Ishikawa (cell line): Measurements from ENCODE around the gene NANOS3.

Experiments
- CEBPB ChIP-seq: IDR thresholded peaks from 2 replicates; pipeline ENCODE4 v1.6.1; 2012
- CREB1 ChIP-seq: IDR thresholded peaks from 2 replicates; pipeline ENCODE4 v1.6.1; 2012; ENCODE audit warnings: low read depth
- EGR1 ChIP-seq: IDR thresholded peaks from 2 replicates; pipeline ENCODE4 v1.6.1; 2012
- EP300 ChIP-seq: IDR thresholded peaks from 2 replicates; pipeline ENCODE4 v1.6.1; 2012; ENCODE audit warnings: borderline replicate concordance
- FOXM1 ChIP-seq: IDR thresholded peaks from 2 replicates; pipeline ENCODE4 v1.6.1; 2012; ENCODE audit warnings: low read depth, borderline replicate concordance
- MAX ChIP-seq: IDR thresholded peaks from 2 replicates; pipeline ENCODE4 v1.6.1; 2012
- NFIC ChIP-seq: IDR thresholded peaks from 2 replicates; pipeline ENCODE4 v1.6.1; 2012
- RAD21 ChIP-seq: IDR thresholded peaks from 2 replicates; pipeline ENCODE4 v1.6.1; 2012; ENCODE audit warnings: low read depth
- TAF1 ChIP-seq: IDR thresholded peaks from 2 replicates; pipeline ENCODE4 v1.6.1; 2012; ENCODE audit warnings: low read depth, mild to moderate bottlenecking
- TCF12 ChIP-seq: IDR thresholded peaks from 2 replicates; pipeline ENCODE4 v1.6.1; 2012; ENCODE audit warnings: low read depth
- TEAD4 ChIP-seq: IDR thresholded peaks from 2 replicates; pipeline ENCODE4 v1.6.1; 2012
- USF1 ChIP-seq: IDR thresholded peaks from 2 replicates; pipeline ENCODE4 v1.6.1; 2012
- YY1 ChIP-seq: IDR thresholded peaks from 2 replicates; pipeline ENCODE4 v1.6.1; 2012; ENCODE audit warnings: low read depth
- ZBTB7A ChIP-seq: IDR thresholded peaks from 2 replicates; pipeline ENCODE4 v1.6.1; 2012; ENCODE audit warnings: low read depth
- TF ChIP-seq, protein P1 (sequence below): IDR thresholded peaks from 2 replicates; pipeline ENCODE4 v1.6.1; 2012; ENCODE audit warnings: low read depth, mild to moderate bottlenecking

The NANOS3 gene

GRCh38 chr19:13892870-13893269 lies 15.9 kb downstream of the NANOS3 start:
- TF ChIP-seq TAF1 (no peak), MAX (no peak), TCF12 (no peak), USF1 (no peak), CEBPB (no peak), RAD21 (no peak)
- TF ChIP-seq, protein P1, sequence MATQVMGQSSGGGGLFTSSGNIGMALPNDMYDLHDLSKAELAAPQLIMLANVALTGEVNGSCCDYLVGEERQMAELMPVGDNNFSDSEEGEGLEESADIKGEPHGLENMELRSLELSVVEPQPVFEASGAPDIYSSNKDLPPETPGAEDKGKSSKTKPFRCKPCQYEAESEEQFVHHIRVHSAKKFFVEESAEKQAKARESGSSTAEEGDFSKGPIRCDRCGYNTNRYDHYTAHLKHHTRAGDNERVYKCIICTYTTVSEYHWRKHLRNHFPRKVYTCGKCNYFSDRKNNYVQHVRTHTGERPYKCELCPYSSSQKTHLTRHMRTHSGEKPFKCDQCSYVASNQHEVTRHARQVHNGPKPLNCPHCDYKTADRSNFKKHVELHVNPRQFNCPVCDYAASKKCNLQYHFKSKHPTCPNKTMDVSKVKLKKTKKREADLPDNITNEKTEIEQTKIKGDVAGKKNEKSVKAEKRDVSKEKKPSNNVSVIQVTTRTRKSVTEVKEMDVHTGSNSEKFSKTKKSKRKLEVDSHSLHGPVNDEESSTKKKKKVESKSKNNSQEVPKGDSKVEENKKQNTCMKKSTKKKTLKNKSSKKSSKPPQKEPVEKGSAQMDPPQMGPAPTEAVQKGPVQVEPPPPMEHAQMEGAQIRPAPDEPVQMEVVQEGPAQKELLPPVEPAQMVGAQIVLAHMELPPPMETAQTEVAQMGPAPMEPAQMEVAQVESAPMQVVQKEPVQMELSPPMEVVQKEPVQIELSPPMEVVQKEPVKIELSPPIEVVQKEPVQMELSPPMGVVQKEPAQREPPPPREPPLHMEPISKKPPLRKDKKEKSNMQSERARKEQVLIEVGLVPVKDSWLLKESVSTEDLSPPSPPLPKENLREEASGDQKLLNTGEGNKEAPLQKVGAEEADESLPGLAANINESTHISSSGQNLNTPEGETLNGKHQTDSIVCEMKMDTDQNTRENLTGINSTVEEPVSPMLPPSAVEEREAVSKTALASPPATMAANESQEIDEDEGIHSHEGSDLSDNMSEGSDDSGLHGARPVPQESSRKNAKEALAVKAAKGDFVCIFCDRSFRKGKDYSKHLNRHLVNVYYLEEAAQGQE, result no peak

DNA sequence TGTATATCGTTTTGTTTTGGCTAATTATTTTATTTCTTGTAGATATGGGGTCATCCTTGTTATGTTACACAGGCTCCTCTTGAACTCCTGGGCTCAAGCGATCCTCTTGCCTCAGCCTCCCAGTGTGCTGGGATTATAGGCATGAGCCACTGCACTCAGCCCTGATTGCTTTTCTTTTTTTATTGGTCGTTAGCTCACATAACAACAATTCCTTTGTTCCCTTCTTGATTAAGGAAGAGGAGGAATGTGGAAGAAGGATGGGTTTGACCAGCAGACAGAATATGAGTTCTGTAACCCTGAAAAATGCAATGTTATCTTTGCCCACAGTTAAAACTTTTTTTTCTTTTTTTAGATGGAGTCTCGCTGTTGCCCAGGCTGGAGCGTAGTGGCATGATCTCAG lies 17.6 kb downstream of the NANOS3 start:
- TF ChIP-seq TEAD4 (no peak), NFIC (no peak), FOXM1 (no peak), CREB1 (no peak), TCF12 (no peak), EGR1 (no peak), YY1 (no peak), USF1 (no peak), EP300 (no peak), RAD21 (no peak), MAX (no peak), TAF1 (no peak), ZBTB7A (no peak)
- TF ChIP-seq, protein P1, result no peak

- TF ChIP-seq TEAD4 (no peak), TCF12 (no peak), USF1 (no peak)
These were observed 19.3 kb downstream of the NANOS3 start for GRCh38 chr19:13896227-13896626.

GRCh38 chr19:13899393-13899792 lies 22.5 kb downstream of the NANOS3 start:
- no peak for TF ChIP-seq EP300
- no peak for TF ChIP-seq USF1
- TF ChIP-seq TAF1, result no peak
- no peak for TF ChIP-seq MAX
- TF ChIP-seq RAD21, result no peak
- no peak for TF ChIP-seq NFIC
- TF ChIP-seq EGR1, result no peak
- TF ChIP-seq TEAD4, result no peak

DNA sequence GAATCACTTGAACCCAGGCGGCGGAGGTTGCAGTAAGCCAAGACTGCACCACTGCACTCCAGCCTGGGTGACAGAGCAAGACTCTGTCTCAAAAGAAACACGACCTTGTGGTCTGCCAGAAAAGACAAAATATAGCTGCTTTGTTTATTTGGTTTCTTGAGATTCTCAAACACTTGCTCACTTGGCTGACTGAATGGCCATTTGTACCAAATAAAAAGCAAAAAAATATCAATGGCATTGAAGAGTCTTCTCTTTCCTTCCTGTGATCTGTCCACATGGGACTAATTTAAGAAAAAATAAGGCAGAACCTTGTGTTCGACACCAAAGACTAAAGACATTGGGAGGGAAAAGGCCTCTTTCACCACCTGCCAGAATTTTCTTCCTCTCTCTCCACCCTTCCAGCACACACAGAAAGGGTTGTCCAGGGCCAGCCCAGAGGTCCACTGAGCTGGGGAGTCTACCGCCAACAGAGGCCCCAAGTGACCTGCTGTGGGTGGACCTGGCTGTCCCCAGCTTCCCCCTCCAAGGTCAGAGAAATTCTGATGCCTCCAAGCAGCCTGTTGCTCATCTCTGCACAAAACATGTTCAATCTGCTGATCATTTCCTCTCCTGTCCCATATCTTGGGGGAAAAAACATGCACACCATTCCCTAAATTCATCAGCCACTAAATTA lies 23.1 kb downstream of the NANOS3 start:
- TF ChIP-seq, protein P1, result no peak
- no peak for TF ChIP-seq MAX
- TF ChIP-seq NFIC, result no peak
- no peak for TF ChIP-seq EP300
- no peak for TF ChIP-seq TEAD4
- TF ChIP-seq USF1, result no peak
- no peak for TF ChIP-seq CEBPB
- TF ChIP-seq ZBTB7A, result no peak
- no peak for TF ChIP-seq RAD21
